Left lung (tissue), 10 donors: ENCODE measurements around the gene IL21. TPM values are rescaled to one million over a fixed set of nuclear protein-coding genes. Genes with fewer than 3 reads are reported as not detected.

Experiments used
- ATAC-seq: fragments of 200-7000 bp; cut with Tn5 transposase; one replicate; pipeline ENCODE4 v1.9.1; 2020; ENCODE audit warnings: moderate library complexity
- DNase-seq, 4 donors: peaks; one replicate each; pipeline ENCODE4 v3.0.0-alpha.2; 2013 to 2020
- H3K27ac ChIP-seq, 2 donors: fragments of 200-600 bp; sonication (generic) in 1 of 2; one replicate each; pipeline versions ENCODE4 v1.5.0 to v1.8.0; 2020 to 2021
- H3K27me3 ChIP-seq, 2 donors: fragments of 200-600 bp; sonication (generic) in 1 of 2; one replicate each; pipeline versions ENCODE4 v1.5.0 to v1.8.0; 2020 to 2021
- H3K36me3 ChIP-seq, 2 donors: fragments of 200-600 bp; sonication (generic) in 1 of 2; one replicate each; pipeline versions ENCODE4 v1.5.0 to v1.8.0; 2020 to 2021
- H3K4me1 ChIP-seq, 2 donors: fragments of 200-600 bp; one replicate each; pipeline ENCODE4 v1.8.0; 2021
- H3K4me3 ChIP-seq, 2 donors: fragments of 200-600 bp; sonication (generic) in 1 of 2; one replicate each; pipeline versions ENCODE4 v1.5.0 to v1.8.0; 2020 to 2021; ENCODE audit warnings: mild to moderate bottlenecking in 1 of 2
- H3K9me3 ChIP-seq, 2 donors: fragments of 200-600 bp; sonication (generic) in 1 of 2; one replicate each; pipeline versions ENCODE4 v1.5.0 to v1.8.0; 2020 to 2021
- intact Hi-C, 2 donors: fragments of 100-400 bp; cut with DNase I; formaldehyde crosslinking; loops; one replicate each; pipeline versions ENCODE4 v1.11.2 to v1.14.2; 2022
- polyA plus RNA-seq, 6 donors: library from polyadenylated mRNA; unstranded; fragments of 120-200 nt; gene quantifications; one replicate each; pipeline ENCODE4 v1.2.1, GENCODE V29; 2013; ENCODE audit not compliant: insufficient read length in 6 of 6
- total RNA-seq, 2 donors: library from RNA; stranded (reverse); fragmentation: NEBNext Ultra II Directional; extraction: Animal tissue kit (Norgen Biotek cat#: 25700); gene quantifications; one replicate each; pipeline ENCODE4 v1.2.1, GENCODE V29; 2021
- TF ChIP-seq, protein P1 (sequence below), 2 donors: fragments of 200-600 bp; sonication (generic) in 1 of 2; IDR thresholded peaks; one replicate each; pipeline versions ENCODE4 v1.5.0 to v1.8.0; 2021; ENCODE audit warnings: antibody characterized with exemption in 2 of 2
- donor health status: DM: no; HTN: yes; CAD: no.
- donor health status: DM: no; HTN: no; CAD: no.

IL21 gene
- total and polyA plus RNA-seq, 8 donors = not detected

DNA sequence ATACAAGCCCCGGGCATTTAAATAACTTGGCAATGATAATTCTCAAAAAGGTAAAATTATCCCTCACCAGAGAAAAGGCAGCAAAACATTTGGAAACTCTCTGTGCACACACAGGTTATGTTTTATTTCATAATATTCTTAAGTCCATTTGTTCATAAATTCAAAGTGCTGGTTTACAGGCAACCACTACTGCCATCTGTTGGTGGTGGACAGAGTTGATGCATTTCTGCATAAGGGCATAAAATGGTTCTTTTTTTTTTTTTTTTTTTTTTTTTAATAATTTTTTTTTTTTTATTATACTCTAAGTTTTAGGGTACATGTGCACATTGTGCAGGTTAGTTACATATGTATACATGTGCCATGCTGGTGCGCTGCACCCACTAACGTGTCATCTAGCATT is 31.5 kb upstream of the IL21 start:
- H3K27ac ChIP-seq = no peak overlapping the region
- no peaks in the 10 kb centered on the region for H3K36me3 ChIP-seq
- no peaks in the 10 kb centered on the region for H3K27me3 ChIP-seq
- intact Hi-C loops = no loop called here
- H3K9me3 ChIP-seq = peaks cover 0 to 5% of the 10 kb centered on the region in 2 donors
- H3K4me3 ChIP-seq = no peak overlapping the region
- H3K4me1 ChIP-seq = no peaks in the 10 kb centered on the region
- TF ChIP-seq, protein P1, sequence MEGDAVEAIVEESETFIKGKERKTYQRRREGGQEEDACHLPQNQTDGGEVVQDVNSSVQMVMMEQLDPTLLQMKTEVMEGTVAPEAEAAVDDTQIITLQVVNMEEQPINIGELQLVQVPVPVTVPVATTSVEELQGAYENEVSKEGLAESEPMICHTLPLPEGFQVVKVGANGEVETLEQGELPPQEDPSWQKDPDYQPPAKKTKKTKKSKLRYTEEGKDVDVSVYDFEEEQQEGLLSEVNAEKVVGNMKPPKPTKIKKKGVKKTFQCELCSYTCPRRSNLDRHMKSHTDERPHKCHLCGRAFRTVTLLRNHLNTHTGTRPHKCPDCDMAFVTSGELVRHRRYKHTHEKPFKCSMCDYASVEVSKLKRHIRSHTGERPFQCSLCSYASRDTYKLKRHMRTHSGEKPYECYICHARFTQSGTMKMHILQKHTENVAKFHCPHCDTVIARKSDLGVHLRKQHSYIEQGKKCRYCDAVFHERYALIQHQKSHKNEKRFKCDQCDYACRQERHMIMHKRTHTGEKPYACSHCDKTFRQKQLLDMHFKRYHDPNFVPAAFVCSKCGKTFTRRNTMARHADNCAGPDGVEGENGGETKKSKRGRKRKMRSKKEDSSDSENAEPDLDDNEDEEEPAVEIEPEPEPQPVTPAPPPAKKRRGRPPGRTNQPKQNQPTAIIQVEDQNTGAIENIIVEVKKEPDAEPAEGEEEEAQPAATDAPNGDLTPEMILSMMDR (IDR thresholded peaks at IDR 0.05) = peak; percentile 24 to 46
- DNase-seq = peak in 1 of 4 donors; percentile 45
- ATAC-seq = peak; percentile 75

GRCh38 chr4:122650148-122650547 is 29.3 kb upstream of the IL21 start:
- ATAC-seq = no peak
- H3K4me1 ChIP-seq = no peaks in the 10 kb centered on the region
- H3K36me3 ChIP-seq = no peaks in the 10 kb centered on the region
- H3K27me3 ChIP-seq = no peaks in the 10 kb centered on the region
- intact Hi-C loops = no loop called here
- DNase-seq = no peak
- no peak overlapping the region for H3K4me3 ChIP-seq
- H3K9me3 ChIP-seq = no peaks in the 10 kb centered on the region
- TF ChIP-seq, protein P1 (IDR thresholded peaks at IDR 0.05) = no peak
- no peak overlapping the region for H3K27ac ChIP-seq

- no peaks in the 10 kb centered on the region for H3K9me3 ChIP-seq
- ATAC-seq (no peak), DNase-seq (no peak)
- intact Hi-C loops = no loop called here
- H3K4me3 ChIP-seq = no peak overlapping the region
- H3K4me1 ChIP-seq = no peaks in the 10 kb centered on the region
- no peaks in the 10 kb centered on the region for H3K36me3 ChIP-seq
- H3K27me3 ChIP-seq = no peaks in the 10 kb centered on the region
- TF ChIP-seq, protein P1 (IDR thresholded peaks at IDR 0.05) = no peak
- no peak overlapping the region for H3K27ac ChIP-seq
Observed at GRCh38 chr4:122647656-122648055, 26.8 kb upstream of the IL21 start.

- TF ChIP-seq, protein P1 (IDR thresholded peaks at IDR 0.05) = no peak
- Histone ChIP-seq H3K36me3 (no peaks in the 10 kb centered on the region), H3K27me3 (no peaks in the 10 kb centered on the region), H3K9me3 (no peaks in the 10 kb centered on the region), H3K4me3 (no peak overlapping the region), H3K4me1 (peaks cover 0 to 3% of the 10 kb centered on the region in 2 donors), H3K27ac (no peak overlapping the region)
- intact Hi-C loops = no loop called here
- DNase-seq (no peak), ATAC-seq (no peak)
Observed at GRCh38 chr4:122643257-122643656, 22.4 kb upstream of the IL21 start.

DNA sequence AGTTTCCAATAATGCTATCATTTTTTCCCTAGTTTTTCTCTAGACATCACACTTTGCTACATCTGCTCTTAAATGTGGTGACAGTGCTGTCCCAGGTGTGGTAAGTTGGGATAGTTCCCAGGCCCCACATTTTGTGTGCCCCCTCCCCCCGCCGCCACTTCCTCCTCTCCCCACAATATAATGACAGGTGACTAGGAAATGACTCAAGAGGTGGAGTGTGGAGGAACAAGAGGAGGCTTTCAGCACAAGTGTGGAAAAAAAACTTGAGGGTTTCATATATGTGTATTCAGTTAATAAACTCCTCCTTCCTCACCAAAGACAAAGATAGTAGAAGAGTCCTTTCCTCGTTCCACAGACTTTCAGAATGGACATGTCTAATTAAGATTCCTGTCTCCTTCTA is 18.3 kb upstream of the IL21 start:
- intact Hi-C loops = no loop called here
- Histone ChIP-seq H3K4me1 (peaks cover 0 to 3% of the 10 kb centered on the region in 2 donors), H3K36me3 (no peaks in the 10 kb centered on the region), H3K4me3 (no peak overlapping the region), H3K9me3 (no peaks in the 10 kb centered on the region), H3K27me3 (no peaks in the 10 kb centered on the region), H3K27ac (no peak overlapping the region)
- TF ChIP-seq, protein P1 (IDR thresholded peaks at IDR 0.05) = no peak
- no peak for DNase-seq
- peak; percentile 67 for ATAC-seq
